Ascending aorta (tissue), 2 donors: ENCODE data around the gene TRAPPC14. TPM values are rescaled to one million over a fixed set of nuclear protein-coding genes. Genes with fewer than 3 reads are reported as not detected.

Source experiments
- DNase-seq, 2 donors: peaks; one replicate each; pipeline ENCODE4 v3.0.0-alpha.2; 2019; ENCODE audit warnings: low spot score in 2 of 2
- H3K27ac ChIP-seq, 2 donors: fragments of 200-600 bp; sonication (generic); one replicate each; pipeline ENCODE4 v1.5.1; 2016 to 2017; ENCODE audit warnings: mild to moderate bottlenecking in 1 of 2
- H3K27me3 ChIP-seq: fragments of 200-600 bp; sonication (generic); one replicate; pipeline ENCODE4 v1.5.1; 2017
- H3K36me3 ChIP-seq, 2 donors: fragments of 200-600 bp; sonication (generic); one replicate each; pipeline ENCODE4 v1.5.1; 2016
- H3K4me1 ChIP-seq, 2 donors: fragments of 200-600 bp; sonication (generic); one replicate each; pipeline ENCODE4 v1.5.1; 2016 to 2017; ENCODE audit warnings: mild to moderate bottlenecking in 1 of 2
- H3K4me3 ChIP-seq, 2 donors: fragments of 200-600 bp; sonication (generic); one replicate each; pipeline ENCODE4 v1.5.1; 2016 to 2017; ENCODE audit warnings: mild to moderate bottlenecking in 1 of 2
- H3K9me3 ChIP-seq, 2 donors: fragments of 200-600 bp; sonication (generic); one replicate each; pipeline ENCODE4 v1.5.1; 2016
- intact Hi-C: fragments of 100-400 bp; cut with DNase I; formaldehyde crosslinking; loops from one replicate; pipeline ENCODE4 v1.15.1; 2023
- total RNA-seq: library from RNA; depleted of rRNA; stranded (reverse); fragments of >200 nt; gene quantifications from one replicate; pipeline ENCODE4 v1.1.0, GENCODE V29; 2016
- TF ChIP-seq, protein P1 (sequence below), 3 experiments: fragments of 200-600 bp in 2 of 3; fragments of 450-650 bp in 1 of 3; sonication (generic) in 2 of 3; IDR thresholded peaks; one replicate each; pipeline ENCODE4 v1.5.1; 2016 to 2019; ENCODE audit warnings: antibody characterized with exemption in 3 of 3, mild to moderate bottlenecking in 1 of 3, moderate library complexity in 1 of 3

The TRAPPC14 gene
- total RNA-seq, 1 donor from 2014 or later: 22.0 TPM

DNA sequence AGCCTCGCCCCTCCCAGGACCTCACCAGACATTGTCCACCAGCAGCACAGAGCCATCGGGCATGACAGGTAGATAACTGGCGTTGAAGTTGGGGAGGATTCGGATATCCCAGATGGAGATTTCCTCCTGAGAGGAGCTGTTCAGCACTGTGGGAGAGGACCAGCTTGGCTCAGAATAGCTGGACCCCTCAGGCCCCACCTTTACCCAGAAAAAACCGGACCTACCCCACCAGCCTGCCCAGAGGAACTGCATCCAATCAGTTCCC lies 1.5 kb downstream of the TRAPPC14 start:
- H3K4me1 ChIP-seq: peaks cover 0 to 13% of the 10 kb centered on the region in 2 donors
- intact Hi-C loops: loop anchor here (10.0 kb wide), 1 partner anchor 538 kb away; the partner anchor contains the start of gene GIGYF1

DNA sequence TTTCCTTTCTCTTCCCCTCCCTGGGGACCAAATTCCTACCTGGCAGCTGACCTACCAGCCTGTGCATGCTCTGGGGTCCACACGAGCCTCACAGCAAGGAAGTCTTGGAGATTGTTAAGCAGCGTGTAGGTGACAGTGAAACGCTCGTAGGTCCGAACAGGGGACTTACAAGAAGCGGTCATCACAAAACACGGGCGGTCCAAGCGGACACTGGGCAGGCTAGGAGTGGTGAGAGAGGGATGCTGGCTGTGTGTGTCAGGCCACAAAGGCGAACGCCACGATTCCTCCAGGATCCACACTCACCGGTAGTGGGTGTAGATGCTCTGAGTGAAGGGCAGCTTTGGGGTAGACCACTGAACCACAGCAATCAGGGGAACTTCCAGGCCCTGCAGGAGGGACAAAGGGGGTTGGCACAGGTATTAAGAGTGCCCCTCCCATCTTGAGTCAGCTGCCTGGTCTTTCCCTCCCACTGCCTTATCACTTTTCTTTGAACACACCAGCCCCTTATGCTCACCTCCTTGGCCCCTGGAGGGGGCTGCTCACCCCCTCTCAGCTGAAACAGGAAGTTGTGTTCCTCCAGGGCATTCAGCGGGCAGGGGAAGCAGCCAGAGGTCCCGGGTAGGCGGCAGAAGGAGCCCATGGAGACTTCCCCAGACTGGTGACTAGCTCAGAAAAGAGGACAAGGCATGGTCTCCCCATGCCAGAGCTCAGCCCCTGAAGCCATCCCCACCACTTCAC lies 2.0 kb downstream of the TRAPPC14 start:
- H3K36me3 ChIP-seq: peaks cover 27 to 37% of the 10 kb centered on the region in 2 donors
- no peak overlapping the region for H3K4me3 ChIP-seq
- no peaks in the 10 kb centered on the region for H3K27me3 ChIP-seq
- TF ChIP-seq, protein P1, sequence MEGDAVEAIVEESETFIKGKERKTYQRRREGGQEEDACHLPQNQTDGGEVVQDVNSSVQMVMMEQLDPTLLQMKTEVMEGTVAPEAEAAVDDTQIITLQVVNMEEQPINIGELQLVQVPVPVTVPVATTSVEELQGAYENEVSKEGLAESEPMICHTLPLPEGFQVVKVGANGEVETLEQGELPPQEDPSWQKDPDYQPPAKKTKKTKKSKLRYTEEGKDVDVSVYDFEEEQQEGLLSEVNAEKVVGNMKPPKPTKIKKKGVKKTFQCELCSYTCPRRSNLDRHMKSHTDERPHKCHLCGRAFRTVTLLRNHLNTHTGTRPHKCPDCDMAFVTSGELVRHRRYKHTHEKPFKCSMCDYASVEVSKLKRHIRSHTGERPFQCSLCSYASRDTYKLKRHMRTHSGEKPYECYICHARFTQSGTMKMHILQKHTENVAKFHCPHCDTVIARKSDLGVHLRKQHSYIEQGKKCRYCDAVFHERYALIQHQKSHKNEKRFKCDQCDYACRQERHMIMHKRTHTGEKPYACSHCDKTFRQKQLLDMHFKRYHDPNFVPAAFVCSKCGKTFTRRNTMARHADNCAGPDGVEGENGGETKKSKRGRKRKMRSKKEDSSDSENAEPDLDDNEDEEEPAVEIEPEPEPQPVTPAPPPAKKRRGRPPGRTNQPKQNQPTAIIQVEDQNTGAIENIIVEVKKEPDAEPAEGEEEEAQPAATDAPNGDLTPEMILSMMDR (IDR thresholded peaks at IDR 0.05): no peak
- peaks cover 0 to 13% of the 10 kb centered on the region in 2 donors for H3K4me1 ChIP-seq
- H3K9me3 ChIP-seq: no peaks in the 10 kb centered on the region
- no peak for DNase-seq
- peak overlapping the region; percentile 79 to 83 for H3K27ac ChIP-seq
- intact Hi-C loops: loop anchor here (10.0 kb wide), 1 partner anchor 538 kb away; the partner anchor contains the start of gene GIGYF1

More for the DNA sequence above, 1.5 kb downstream of the TRAPPC14 start:
- peak overlapping the region; percentile 79 to 83 for H3K27ac ChIP-seq
- H3K36me3 ChIP-seq: peaks cover 27 to 37% of the 10 kb centered on the region in 2 donors
- no peak overlapping the region for H3K4me3 ChIP-seq
- TF ChIP-seq, protein P1 (IDR thresholded peaks at IDR 0.05): no peak
- H3K27me3 ChIP-seq: no peaks in the 10 kb centered on the region
- H3K9me3 ChIP-seq: no peaks in the 10 kb centered on the region
- DNase-seq: no peak

DNA sequence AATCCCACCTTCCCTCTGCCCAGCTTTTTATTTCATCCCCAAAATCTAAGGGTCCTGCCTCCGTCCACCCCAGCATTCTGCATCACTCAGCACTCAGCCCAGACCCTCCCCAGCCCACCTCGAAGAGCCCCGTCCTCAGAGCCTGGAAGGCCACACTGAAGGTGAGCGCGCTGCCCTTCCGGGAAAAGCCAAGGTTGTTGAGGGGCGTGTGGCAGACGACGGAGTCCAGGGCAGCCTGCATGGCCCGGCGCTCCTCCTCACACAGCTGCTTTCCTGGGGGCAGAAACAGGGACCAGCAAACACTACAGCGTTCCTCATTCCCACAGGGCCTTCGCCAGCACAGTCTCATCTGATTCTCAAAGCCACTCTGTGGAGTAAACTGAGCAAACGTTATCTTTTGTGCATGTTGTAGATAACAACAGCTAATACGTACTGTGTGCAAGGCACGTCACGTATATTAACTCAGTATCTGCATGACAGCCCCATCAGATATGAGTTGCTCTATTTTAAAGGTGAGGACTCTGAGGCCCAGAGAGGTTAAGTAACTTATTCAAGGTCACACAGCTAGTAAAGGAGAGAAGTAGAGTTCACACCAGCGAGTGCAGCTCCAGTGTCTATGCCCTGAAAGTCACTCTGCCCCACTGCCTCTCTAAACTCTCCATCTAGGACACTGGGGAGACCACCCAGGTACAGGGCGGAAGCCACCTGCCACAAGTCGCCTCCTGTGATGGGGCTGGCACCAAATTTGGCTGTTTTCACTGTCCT lies 2.8 kb downstream of the TRAPPC14 start:
- Histone ChIP-seq H3K4me3 (no peak overlapping the region), H3K36me3 (peaks cover 27 to 37% of the 10 kb centered on the region in 2 donors), H3K9me3 (no peaks in the 10 kb centered on the region), H3K27me3 (no peaks in the 10 kb centered on the region), H3K4me1 (peaks cover 0 to 13% of the 10 kb centered on the region in 2 donors), H3K27ac (no peak overlapping the region)
- intact Hi-C loops: loop anchor here (10.0 kb wide), 1 partner anchor 539 kb away; the partner anchor contains the start of gene GIGYF1
- TF ChIP-seq, protein P1 (IDR thresholded peaks at IDR 0.05): no peak
- DNase-seq: no peak

DNA sequence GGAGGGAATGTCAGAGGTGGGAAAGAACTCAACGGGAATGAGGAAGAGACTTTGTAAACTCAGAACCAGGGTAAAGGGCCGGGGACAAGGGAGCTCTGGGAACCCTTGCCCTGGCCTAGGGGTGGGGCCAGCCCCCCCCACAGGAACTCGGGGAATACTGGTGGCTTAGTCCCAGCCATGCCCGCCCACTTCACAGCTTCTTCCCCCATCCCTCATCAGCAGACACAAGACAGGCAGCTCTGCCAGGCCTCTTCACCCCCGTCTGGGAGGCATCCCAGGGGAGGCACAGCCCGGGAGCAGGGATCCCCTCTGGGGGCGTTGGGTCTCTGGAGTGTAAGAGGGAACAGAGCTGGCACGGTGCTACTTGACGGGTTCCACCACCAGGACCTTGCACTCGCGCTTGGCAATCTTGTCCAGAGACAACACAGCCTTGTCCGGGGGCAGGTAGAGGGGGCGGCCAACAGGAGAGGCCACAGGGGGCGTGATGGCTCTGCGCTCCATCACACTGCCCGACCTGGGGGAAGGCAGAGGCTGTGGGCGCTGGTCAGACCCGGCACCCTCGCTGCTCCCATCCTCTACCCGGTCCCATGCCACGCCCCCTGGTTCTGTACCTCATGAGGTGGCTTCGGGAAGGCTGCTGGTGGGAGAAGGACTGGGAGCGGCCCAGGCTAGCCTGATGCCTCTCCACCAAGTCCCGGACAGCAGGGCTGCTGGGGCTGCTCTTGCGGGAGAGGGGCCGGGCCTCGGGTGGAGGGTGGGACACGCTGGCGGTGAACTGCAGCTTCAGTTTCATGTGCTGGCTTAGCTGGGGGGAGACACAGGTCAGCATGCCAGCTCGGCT lies 3.7 kb downstream of the TRAPPC14 start:
- Histone ChIP-seq H3K9me3 (no peaks in the 10 kb centered on the region), H3K27ac (peak overlapping the region in 1 of 2 donors; percentile 29), H3K27me3 (no peaks in the 10 kb centered on the region), H3K4me3 (no peak overlapping the region), H3K36me3 (peaks cover 27 to 37% of the 10 kb centered on the region in 2 donors), H3K4me1 (peaks cover 0 to 14% of the 10 kb centered on the region in 2 donors)
- intact Hi-C loops: loop anchor here (10.0 kb wide), 1 partner anchor 540 kb away; the partner anchor contains the start of gene GIGYF1
- DNase-seq: no peak
- TF ChIP-seq, protein P1 (IDR thresholded peaks at IDR 0.05): no peak
